HG02870 (cell line): ENCODE results near the gene FCRL5.
"Not testable (repeated sequence)": the region's sequence is repeated elsewhere in the genome, so short reads cannot be mapped to it uniquely, and the experiment has no call there.

Experiments used
- ATAC-seq: cut with Tn5 transposase; IDR thresholded peaks from one replicate; pipeline ENCODE4 v1.9.1; 2021; ENCODE audit warnings: mild to moderate bottlenecking, moderate library complexity; ENCODE audit not compliant: unreplicated experiment

FCRL5 gene

GRCh38 chr1:157551694-157552693 lies at the start of gene FCRL5:
Gene FCRL5 (minus strand): TSS chr1:157552515. CDS start chr1:157552362, 153 bp downstream.
- peak; percentile 72 for ATAC-seq

- ATAC-seq: no peak
These were observed 47.9 kb upstream of the FCRL5 start for GRCh38 chr1:157600236-157600635.

GRCh38 chr1:157597959-157598667 lies 45.8 kb upstream of the FCRL5 start, which contains the start of gene FCRL4:
Gene FCRL4 (minus strand): TSS chr1:157598085. CDS start chr1:157597944, 141 bp downstream.
- ATAC-seq: peak; percentile 40

GRCh38 chr1:157596384-157596783 lies 44.1 kb upstream of the FCRL5 start:
- peak; percentile 62 for ATAC-seq

- ATAC-seq: peak; percentile 59
These were observed 43.0 kb upstream of the FCRL5 start for GRCh38 chr1:157595356-157595755.

GRCh38 chr1:157585984-157586383 lies 33.7 kb upstream of the FCRL5 start:
- ATAC-seq: no peak

- no peak for ATAC-seq
These were observed 32.2 kb upstream of the FCRL5 start for GRCh38 chr1:157584503-157584902.

GRCh38 chr1:157580828-157581210 lies 28.5 kb upstream of the FCRL5 start:
- ATAC-seq: no peak

- ATAC-seq: no peak
These were observed 28.0 kb upstream of the FCRL5 start for GRCh38 chr1:157580179-157580827.

- ATAC-seq: no peak
These were observed 25.1 kb upstream of the FCRL5 start for GRCh38 chr1:157577420-157577819.

- ATAC-seq: no peak
These were observed 23.4 kb upstream of the FCRL5 start for GRCh38 chr1:157575744-157576143.

GRCh38 chr1:157574836-157575235 lies 22.5 kb upstream of the FCRL5 start:
- no peak for ATAC-seq

GRCh38 chr1:157566484-157567300 lies 14.4 kb upstream of the FCRL5 start:
- no peak for ATAC-seq

GRCh38 chr1:157562515-157562914 lies 10.2 kb upstream of the FCRL5 start:
- no peak for ATAC-seq

GRCh38 chr1:157558119-157558518 lies 5.8 kb upstream of the FCRL5 start:
- no peak for ATAC-seq

- not testable (repeated sequence) for ATAC-seq
These were observed 4.2 kb downstream of the FCRL5 start for GRCh38 chr1:157548081-157548480.

GRCh38 chr1:157542676-157543075 lies 9.6 kb downstream of the FCRL5 start:
- no peak for ATAC-seq

GRCh38 chr1:157540852-157541251 lies 11.5 kb downstream of the FCRL5 start:
- ATAC-seq: no peak

GRCh38 chr1:157540160-157540748 lies 12.1 kb downstream of the FCRL5 start:
- no peak for ATAC-seq

- ATAC-seq: no peak
These were observed 12.7 kb downstream of the FCRL5 start for GRCh38 chr1:157539568-157539967.
